HL-60 (cell line): Measurements from ENCODE around the gene TBC1D9B.

Source experiments
- CTCF ChIP-seq: IDR thresholded peaks from one replicate; pipeline ENCODE4 v1.5.1; 2011; ENCODE audit warnings: low read length, control low read depth, inconsistent platforms; ENCODE audit not compliant: insufficient read depth
- GABPA ChIP-seq: IDR thresholded peaks from 2 replicates; pipeline ENCODE4 v1.6.1; 2012; ENCODE audit warnings: low read depth
- POLR2AphosphoS5 ChIP-seq: IDR thresholded peaks from 2 replicates; pipeline ENCODE4 v1.6.1; 2012; ENCODE audit warnings: low read depth
- REST ChIP-seq: IDR thresholded peaks from 2 replicates; pipeline ENCODE4 v1.6.1; 2012; ENCODE audit warnings: low read depth; ENCODE audit not compliant: insufficient replicate concordance
- SPI1 ChIP-seq: IDR thresholded peaks from 2 replicates; pipeline ENCODE4 v1.6.1; 2012; ENCODE audit warnings: low read depth, mild to moderate bottlenecking, borderline replicate concordance

GRCh38 chr5:179906795-179907555 is 722 bp downstream of the TBC1D9B start:
- TF ChIP-seq CTCF = no peak
- TF ChIP-seq POLR2AphosphoS5 = no peak
- no peak for TF ChIP-seq REST
- no peak for TF ChIP-seq SPI1
- no peak for TF ChIP-seq GABPA
